GM19324 (cell line): ENCODE results near the gene ATF6.
A peak's percentile ranks its signal among the peaks of the same experiment; 100 is the strongest.
"Not testable (repeated sequence)": the region's sequence is repeated elsewhere in the genome, so short reads cannot be mapped to it uniquely, and the experiment has no call there.

Experiments
- ATAC-seq: cut with Tn5 transposase; IDR thresholded peaks from one replicate; pipeline ENCODE4 v1.9.1; 2021; ENCODE audit warnings: mild to moderate bottlenecking, moderate library complexity; ENCODE audit not compliant: unreplicated experiment, low FRiP score

Gene ATF6

GRCh38 chr1:161766102-161766981 is at the start of gene ATF6:
Gene ATF6 (plus strand): TSS chr1:161766320. CDS start chr1:161766361, 41 bp downstream.
- peak; percentile 75 for ATAC-seq

GRCh38 chr1:161718559-161719324 is 47.4 kb upstream of the ATF6 start:
- ATAC-seq = peak; percentile 51

- ATAC-seq = peak; percentile 26
Observed at GRCh38 chr1:161719325-161719611, 46.9 kb upstream of the ATF6 start.

- ATAC-seq = no peak
Observed at GRCh38 chr1:161720422-161720821, 45.7 kb upstream of the ATF6 start.

- no peak for ATAC-seq
Observed at GRCh38 chr1:161720956-161721737, 45.0 kb upstream of the ATF6 start, which contains the start of gene FCRLB. Gene FCRLB (plus strand): TSS chr1:161721544. CDS start chr1:161722673, 1,129 bp downstream.

- ATAC-seq = no peak
Observed at GRCh38 chr1:161721738-161722343, 44.3 kb upstream of the ATF6 start.

GRCh38 chr1:161722406-161722805 is 43.7 kb upstream of the ATF6 start:
- ATAC-seq = no peak

GRCh38 chr1:161723459-161724141 is 42.5 kb upstream of the ATF6 start:
- no peak for ATAC-seq

GRCh38 chr1:161725258-161725907 is 40.7 kb upstream of the ATF6 start:
- ATAC-seq = not testable (repeated sequence)

- peak; percentile 23 for ATAC-seq
Observed at GRCh38 chr1:161725908-161726472, 40.1 kb upstream of the ATF6 start.

- ATAC-seq = peak; percentile 69
Observed at GRCh38 chr1:161726473-161727255, 39.5 kb upstream of the ATF6 start.

- no peak for ATAC-seq
Observed at GRCh38 chr1:161727256-161727924, 38.7 kb upstream of the ATF6 start.

GRCh38 chr1:161728376-161729226 is 37.5 kb upstream of the ATF6 start:
- no peak for ATAC-seq

GRCh38 chr1:161730050-161730564 is 36.0 kb upstream of the ATF6 start:
- no peak for ATAC-seq

- ATAC-seq = no peak
Observed at GRCh38 chr1:161731241-161731640, 34.9 kb upstream of the ATF6 start.

- no peak for ATAC-seq
Observed at GRCh38 chr1:161731981-161732718, 34.0 kb upstream of the ATF6 start.
